ENCODE measurements around the gene SNX30. TPM values are rescaled to one million over a fixed set of nuclear protein-coding genes. Genes with fewer than 3 reads are reported as not detected.

The SNX30 gene, protein sequence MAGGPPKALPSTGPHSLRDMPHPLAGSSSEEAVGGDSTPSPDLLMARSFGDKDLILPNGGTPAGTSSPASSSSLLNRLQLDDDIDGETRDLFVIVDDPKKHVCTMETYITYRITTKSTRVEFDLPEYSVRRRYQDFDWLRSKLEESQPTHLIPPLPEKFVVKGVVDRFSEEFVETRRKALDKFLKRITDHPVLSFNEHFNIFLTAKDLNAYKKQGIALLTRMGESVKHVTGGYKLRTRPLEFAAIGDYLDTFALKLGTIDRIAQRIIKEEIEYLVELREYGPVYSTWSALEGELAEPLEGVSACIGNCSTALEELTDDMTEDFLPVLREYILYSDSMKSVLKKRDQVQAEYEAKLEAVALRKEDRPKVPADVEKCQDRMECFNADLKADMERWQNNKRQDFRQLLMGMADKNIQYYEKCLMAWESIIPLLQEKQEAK
- total RNA-seq: 1 to 10 TPM; 5.5 to 9.4 (median 7.4) TPM

DNA sequence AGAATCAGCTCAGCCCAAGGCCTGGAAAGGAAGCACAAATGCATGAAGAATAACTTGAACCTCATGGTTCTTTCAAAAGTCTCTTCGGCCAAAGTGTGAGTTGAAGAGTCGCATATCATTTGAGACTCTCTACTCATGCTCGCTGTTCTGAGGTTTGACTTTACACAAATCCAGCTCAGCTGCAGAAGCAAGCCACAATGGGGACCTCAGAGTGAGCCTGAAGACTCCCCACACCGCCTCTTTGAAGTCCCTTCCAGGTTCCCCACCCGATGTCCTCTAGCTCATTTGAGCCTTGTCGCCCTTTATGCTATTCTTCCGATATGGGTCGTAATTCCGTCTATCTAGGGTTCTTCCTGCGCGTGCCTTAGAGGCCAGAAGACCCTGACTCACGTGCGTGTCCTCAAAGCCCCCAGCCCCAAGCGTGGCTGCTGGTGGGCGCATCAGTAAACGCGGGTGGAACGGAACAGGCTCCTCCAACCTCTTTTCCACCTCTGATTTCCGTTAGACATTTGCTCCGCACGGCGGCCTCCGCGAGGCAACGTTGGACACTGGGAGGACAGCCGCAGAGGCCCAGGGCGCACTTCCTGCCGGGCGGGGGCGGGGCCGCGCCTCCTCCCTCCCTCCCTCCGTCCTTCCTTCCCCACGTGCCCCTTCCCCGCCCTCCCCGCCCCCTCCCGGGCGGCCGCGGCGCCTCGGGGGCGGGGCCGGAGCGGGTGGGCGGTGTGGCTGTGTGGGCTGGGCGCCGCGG, at the start of gene SNX30:
Gene SNX30, plus strand, starts transcription at position 745 of the 748 bp plus-strand sequence. CDS start 242 bp downstream, outside the sequence.
- Histone ChIP-seq H3K4me1 (peaks cover 7 to 21% of the 10 kb centered on the region in 2 donors), H3K36me3 (no peaks in the 10 kb centered on the region), H3K27ac (peak within 1 kb of the TSS; percentile 4 to 75 (median 59)), H3K27me3 (no peaks in the 10 kb centered on the region), H3K4me3 (replicated peaks in 1 of 3) (peak within 1 kb of the TSS; percentile 30 to 76 (median 61)), H3K9me3 (no peaks in the 10 kb centered on the region)
- intact Hi-C loops (cut with DNase I): no loop called here
- DNase-seq: peak; percentile 84 to 86
- peak; percentile 37 to 53 for TF ChIP-seq POLR2A (IDR thresholded peaks at IDR 0.05)
- TF ChIP-seq, protein P1, sequence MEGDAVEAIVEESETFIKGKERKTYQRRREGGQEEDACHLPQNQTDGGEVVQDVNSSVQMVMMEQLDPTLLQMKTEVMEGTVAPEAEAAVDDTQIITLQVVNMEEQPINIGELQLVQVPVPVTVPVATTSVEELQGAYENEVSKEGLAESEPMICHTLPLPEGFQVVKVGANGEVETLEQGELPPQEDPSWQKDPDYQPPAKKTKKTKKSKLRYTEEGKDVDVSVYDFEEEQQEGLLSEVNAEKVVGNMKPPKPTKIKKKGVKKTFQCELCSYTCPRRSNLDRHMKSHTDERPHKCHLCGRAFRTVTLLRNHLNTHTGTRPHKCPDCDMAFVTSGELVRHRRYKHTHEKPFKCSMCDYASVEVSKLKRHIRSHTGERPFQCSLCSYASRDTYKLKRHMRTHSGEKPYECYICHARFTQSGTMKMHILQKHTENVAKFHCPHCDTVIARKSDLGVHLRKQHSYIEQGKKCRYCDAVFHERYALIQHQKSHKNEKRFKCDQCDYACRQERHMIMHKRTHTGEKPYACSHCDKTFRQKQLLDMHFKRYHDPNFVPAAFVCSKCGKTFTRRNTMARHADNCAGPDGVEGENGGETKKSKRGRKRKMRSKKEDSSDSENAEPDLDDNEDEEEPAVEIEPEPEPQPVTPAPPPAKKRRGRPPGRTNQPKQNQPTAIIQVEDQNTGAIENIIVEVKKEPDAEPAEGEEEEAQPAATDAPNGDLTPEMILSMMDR (IDR thresholded peaks at IDR 0.05): peak in 2 of 6 experiments; percentile 7 to 12
- 16 to 24% methylated on average over 18 to 21 of the region's 49 CpGs for WGBS, 2 donors

DNA sequence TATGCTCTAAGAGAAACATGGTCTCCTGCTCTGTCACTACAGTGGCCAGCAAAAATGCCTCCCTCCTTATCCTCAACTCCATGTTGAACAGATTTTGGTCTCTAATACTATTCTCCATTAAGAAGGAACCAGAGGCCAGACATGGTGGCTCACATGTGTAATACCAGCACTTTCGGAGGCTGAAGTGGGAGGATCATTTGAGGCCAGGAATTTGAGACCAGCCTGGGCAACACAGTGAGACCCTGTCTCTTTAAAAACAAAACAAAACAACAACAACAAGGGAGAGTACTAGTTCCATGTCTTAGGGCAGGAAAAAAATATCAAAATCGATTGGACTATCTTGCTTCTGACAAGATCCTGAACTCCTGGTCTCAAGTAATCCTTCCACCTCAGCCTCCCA, 47.3 kb upstream of the SNX30 start:
- H3K4me1 ChIP-seq: peaks cover 0 to 4% of the 10 kb centered on the region in 2 donors
- no peak overlapping the region for H3K27ac ChIP-seq
- no peaks in the 10 kb centered on the region for H3K36me3 ChIP-seq
- no peaks in the 10 kb centered on the region for H3K27me3 ChIP-seq
- no peak for DNase-seq
- H3K9me3 ChIP-seq: no peaks in the 10 kb centered on the region
- TF ChIP-seq, protein P1 (IDR thresholded peaks at IDR 0.05): no peak
- no peak for TF ChIP-seq POLR2A (IDR thresholded peaks at IDR 0.05)
- intact Hi-C loops (cut with DNase I): no loop called here
- 94% methylated on average over 2 of the region's 2 CpGs for WGBS, 2 donors
- no peak overlapping the region for H3K4me3 ChIP-seq (replicated peaks in 1 of 3)

DNA sequence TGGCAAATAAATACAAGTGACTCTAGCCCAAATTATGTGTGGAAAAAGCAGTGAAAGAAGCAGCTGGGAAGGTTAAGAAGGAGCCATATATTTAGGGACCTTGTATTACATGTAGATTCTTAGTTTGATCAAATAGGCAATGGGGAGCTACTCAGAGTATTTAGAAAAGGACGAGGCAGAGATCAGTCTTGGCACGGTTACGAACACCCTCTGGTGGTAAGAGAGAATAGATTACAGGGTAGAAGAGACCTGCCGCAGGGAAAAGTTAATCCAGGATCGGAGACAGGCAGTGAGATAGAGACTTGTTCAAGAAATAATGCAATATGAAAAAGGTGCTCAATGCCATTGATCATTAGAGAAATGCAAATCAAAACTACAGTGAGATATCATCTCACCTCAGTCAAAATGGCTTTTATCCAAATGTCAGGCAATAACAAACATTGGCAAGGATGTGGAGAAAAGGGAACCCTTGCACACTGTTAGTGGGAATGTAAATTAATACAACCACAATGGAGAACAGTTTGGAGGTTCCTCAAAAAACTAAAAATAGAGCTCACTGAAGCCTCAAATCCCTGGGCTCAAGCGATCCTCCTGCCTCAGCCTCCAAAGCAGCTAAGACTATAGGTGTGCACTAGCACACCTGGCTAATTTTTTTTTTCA, 44.7 kb upstream of the SNX30 start:
- no peaks in the 10 kb centered on the region for H3K27me3 ChIP-seq
- H3K27ac ChIP-seq: no peak overlapping the region
- H3K36me3 ChIP-seq: no peaks in the 10 kb centered on the region
- WGBS, 2 donors: 44 to 48% methylated on average over 6 of the region's 6 CpGs
- TF ChIP-seq, protein P1 (IDR thresholded peaks at IDR 0.05): peak in 4 of 6 experiments; percentile 12 to 52 (median 42)
- TF ChIP-seq POLR2A (IDR thresholded peaks at IDR 0.05): no peak
- H3K9me3 ChIP-seq: no peaks in the 10 kb centered on the region
- H3K4me3 ChIP-seq (replicated peaks in 1 of 3): no peak overlapping the region
- intact Hi-C loops (cut with DNase I): no loop called here
- H3K4me1 ChIP-seq: peaks cover 0 to 5% of the 10 kb centered on the region in 2 donors
- DNase-seq: peak; percentile 29 to 35

DNA sequence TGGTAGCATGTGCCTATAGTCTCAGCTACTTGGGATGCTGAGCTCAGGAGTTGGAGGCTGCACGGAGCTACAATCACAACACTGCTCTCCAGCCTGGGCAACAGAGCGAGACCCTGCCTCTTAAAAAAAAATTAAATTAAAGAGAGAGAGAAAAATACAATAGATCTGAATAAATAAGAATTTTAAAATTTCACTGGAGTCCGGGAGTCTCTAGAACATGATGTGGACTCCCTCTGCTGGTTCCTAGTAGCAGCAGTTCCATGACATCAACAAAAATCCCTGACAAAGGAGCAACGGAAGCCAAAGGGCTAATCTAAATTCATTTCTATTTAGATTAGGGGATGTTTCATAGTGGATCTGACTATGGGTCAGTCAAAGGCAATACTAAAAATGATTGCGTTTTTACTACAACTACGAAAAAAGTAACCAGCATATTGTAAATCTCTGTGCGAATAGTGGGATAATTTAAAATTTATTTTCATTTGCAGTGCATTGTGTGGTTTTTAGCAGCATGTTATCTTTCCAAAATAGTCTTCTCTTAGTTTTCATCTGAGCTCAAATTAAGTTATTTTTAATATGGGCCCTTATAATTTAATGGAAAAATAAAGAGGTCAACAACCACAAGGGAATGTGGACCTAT, 39.4 kb upstream of the SNX30 start:
- H3K4me1 ChIP-seq: peaks cover 0 to 9% of the 10 kb centered on the region in 2 donors
- H3K9me3 ChIP-seq: no peaks in the 10 kb centered on the region
- peak in 1 of 2 donors; percentile 12 for DNase-seq
- no peak overlapping the region for H3K4me3 ChIP-seq (replicated peaks in 1 of 3)
- H3K27ac ChIP-seq: no peak overlapping the region
- TF ChIP-seq POLR2A (IDR thresholded peaks at IDR 0.05): no peak
- TF ChIP-seq, protein P1 (IDR thresholded peaks at IDR 0.05): peak in 5 of 6 experiments; percentile 8 to 49 (median 31)
- no peaks in the 10 kb centered on the region for H3K36me3 ChIP-seq
- H3K27me3 ChIP-seq: no peaks in the 10 kb centered on the region
- 65 to 70% methylated on average over 7 of the region's 7 CpGs for WGBS, 2 donors
- intact Hi-C loops (cut with DNase I): no loop called here
